ENCODE results near the gene ARX.

ARX gene

DNA sequence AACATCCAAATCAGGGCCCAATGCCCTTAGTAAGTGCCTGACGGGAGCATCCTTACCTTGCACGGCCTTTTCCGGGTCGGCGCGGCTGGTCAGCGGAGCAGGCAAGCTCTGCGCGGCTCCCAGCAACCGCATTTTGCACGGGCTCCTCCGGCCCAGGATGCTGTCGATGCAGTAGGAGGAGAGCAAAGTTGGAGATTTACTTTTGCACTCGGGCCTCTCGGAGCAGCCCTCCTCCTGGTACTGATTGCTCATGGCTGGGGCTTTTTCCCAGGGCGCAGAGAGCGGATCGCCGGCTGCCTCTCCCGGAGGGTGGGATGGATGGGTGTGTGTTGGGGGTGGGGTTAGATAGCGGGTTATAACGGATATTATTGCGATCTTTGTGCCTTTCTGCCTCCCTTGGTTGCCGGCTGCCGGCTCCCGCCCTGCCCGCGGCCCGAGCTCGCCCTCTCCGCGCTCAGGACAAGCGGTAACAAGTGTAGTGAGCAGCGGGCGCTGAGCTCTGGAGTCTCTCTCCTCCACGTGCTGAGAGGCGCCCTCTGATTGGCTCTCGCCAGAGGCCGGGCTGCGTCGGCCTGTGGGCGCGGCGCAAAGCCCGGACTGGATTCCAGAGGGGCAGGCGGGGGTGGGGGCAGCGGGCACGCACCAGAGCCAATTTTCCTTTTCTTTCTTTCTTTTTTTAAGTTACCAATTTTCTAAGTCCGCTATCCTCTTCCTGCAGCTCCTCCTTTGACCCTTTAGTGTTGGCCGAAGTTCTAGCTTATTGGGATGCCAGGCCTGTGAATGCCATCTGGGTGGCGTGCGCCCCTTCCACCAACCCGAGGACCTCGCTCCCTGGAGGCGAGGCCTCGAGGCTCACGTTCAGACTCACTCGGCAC, at the start of gene ARX:
ARX (minus strand) TSS at position 480 of the 875 bp plus-strand sequence; CDS start at position 252, 228 bp downstream.
- no peak for DNase-seq (ENCODE audit: low read depth)

DNA sequence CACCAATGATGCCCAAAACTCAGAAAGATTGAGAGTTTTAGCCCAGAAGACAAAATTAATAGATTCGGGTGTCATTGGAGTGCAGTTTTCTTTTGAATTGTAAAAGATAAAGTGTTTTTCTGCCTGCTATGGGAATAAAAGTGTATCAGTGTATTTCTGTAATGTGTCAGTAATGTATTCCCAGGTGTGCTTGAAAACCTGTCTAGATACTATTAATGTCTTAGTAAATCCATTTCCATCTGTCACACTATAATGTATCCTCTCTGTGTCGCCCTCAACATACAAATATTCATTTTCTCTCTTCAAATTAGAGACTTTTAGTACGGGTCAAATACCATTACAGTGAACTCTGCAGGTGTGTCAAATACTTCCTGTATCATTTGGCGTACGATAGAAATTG, 43.5 kb upstream of the ARX start:
- no peak for DNase-seq (ENCODE audit: low read depth)

DNA sequence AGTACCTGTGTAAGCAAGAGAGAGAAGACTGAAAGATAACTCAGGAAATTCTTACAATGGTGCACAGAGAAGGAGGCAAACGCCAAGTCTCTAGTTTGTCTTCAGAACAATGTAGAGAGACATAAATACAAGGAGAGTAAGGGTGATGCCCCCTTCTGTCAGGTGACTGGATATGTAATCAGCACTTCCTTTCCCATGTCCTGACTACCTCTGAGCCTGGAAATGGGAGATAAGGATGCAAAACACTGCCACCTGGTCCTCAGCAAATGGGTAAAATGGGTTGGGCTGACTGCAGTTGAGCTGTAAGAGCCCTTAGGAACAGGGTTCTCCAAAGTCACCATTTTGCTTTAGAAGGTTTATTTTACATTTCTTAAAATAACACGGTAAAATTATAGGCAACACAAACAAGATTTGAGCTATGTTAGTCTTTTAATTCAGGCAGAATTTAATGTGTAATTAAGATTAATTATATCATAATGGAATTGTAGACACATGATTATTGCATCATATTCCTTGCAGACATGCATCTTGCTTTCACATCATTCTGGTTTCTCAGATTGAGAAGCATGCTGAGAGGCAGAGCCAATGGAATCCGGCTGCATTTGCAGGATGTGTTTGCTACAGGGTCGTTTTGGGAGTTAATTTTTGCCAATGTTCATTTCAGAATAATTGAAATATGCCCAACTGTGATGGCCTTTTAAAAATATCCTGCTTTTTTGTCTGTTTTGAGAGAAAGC, 37.2 kb upstream of the ARX start:
- no peak for DNase-seq (ENCODE audit: low read depth)

DNA sequence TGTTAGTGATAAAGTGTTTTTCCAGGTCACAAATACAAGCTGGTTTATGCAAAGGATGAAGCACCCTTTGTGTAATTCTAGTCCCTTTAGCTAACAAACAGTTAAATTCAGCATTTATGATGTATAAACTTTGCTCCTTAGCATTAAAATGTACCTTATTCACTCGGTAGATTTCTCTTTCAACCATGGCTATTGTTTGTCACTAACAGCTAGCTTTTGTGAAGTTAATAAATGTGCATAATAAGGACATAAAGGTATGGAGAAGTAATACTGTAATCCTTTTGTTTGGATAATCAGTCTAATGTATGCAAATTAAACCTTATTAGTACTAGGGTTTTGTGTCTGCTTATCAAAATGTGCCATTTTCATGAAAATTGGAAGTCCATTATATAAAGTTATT, 34.2 kb upstream of the ARX start:
- DNase-seq (ENCODE audit: low read depth), result no peak

DNA sequence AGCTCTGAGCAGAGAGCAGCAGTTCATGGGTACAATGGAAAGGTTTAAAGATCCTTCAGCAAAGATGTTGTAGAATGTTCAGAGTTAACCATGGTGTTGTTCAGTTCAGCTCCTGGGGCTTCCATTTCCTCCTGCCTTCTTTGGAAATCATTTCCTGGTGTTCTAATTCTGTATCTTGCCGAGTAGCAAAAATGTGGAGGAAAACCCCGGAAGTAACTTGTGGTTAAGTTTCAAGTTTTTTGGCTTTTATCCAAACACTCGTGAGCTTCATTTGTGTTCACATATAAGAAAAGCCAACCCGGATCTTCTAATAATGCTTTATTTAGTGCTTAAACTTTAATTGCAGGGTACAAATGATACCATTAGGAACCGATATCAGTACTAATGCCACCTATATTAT, 33.6 kb upstream of the ARX start:
- DNase-seq (ENCODE audit: low read depth), result no peak

DNA sequence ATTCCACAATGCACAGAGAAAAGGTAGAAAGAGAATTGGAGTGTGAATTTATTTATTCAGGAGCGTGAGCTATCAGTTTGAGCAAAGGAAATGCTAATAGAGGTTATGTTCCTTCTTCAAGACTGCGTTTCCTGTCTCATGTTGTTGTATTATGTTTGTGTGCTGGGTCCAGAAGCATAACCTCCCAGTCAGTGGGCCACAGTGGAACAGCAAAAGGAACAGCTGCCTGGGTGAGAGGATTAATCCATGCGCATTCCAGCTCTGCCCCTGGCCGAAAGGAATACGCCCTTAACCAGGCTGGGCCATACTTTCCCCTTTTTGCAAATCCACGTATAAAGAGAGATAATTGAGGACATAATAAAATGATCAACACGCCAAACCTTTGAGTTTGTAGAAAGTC, 32.4 kb upstream of the ARX start:
- no peak for DNase-seq (ENCODE audit: low read depth)

DNA sequence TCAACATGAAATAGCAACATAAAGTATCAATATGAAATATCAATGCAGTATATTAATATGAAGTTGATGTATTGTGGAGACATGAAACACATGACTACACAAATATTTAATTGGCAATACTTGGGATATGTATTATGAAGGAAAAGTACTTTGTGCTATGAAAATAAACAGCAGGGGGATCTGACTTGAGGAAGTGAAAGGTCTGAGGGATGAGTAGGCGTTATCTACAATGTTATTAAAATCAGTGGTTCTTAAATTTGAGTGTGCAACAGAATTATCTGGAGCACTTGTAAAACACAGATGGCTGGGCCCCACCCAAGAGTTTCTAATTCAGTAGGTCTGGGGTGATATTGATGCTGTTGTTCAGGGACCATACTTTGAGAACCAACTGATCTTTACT, 27.4 kb upstream of the ARX start:
- no peak for DNase-seq (ENCODE audit: low read depth)

DNA sequence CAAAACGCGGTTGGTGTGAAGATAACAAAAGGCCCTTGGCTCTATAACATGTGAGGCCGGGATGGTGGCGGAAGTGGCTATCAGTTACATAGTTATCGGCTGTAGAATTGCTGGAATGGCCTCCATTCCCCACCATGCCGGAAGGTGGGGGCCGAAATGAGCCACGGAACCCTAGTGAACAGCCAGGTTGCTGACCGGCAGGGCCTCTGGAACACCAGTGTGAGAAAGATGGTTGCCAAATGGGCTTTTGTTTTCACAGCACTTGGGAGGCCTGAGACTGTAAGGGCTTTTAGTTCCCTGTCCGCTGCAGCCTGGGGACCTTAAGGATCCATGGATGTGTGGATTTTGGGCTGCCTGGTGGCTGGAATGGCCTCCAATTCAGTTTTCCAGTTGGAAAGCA, 23.3 kb upstream of the ARX start:
- no peak for DNase-seq (ENCODE audit: low read depth)

DNA sequence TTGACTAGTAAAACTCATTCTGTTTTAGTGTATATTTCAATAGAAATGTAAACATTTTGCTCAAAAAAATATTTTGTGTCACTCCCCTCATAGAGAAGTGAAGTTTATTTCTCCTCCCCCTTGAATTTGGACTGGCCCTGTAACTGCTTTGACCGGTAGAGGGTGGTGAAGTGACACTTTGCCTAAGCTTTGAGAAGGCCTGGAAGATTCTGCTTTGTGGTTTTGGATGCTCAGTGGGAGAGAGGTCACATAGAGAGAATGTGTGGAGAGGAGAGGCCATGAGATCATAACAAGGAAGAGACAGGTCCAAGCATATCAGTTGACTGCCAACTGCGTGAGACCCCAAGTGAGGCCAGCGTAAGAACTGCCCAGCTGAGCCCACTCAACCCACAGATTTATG, 19.1 kb upstream of the ARX start:
- DNase-seq (ENCODE audit: low read depth), result no peak

DNA sequence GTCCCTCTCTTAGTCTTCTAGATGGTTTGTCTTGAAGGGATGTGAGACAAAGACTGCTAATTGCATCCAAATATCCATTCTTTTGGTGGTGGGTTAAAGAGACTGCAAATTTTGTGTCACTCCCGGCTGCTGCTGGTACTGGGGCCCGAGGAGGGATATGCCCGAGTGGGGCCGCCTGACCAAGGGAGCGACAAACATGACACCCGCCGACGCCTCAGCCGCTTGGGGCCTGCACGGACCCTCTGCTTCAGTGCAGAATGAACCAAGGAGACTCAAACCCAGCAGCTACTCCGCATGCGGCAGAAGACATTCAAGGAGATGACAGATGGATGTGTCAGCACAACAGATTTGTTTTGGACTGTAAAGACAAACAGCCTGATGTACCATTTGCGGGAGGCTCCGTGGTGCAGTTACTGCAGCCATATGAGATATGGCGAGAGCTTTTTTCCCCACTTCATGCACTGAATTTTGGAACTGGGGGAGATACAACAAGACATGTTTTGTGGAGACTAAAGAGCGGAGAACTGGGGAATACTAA, 13.6 kb upstream of the ARX start:
- no peak for DNase-seq (ENCODE audit: low read depth)

DNA sequence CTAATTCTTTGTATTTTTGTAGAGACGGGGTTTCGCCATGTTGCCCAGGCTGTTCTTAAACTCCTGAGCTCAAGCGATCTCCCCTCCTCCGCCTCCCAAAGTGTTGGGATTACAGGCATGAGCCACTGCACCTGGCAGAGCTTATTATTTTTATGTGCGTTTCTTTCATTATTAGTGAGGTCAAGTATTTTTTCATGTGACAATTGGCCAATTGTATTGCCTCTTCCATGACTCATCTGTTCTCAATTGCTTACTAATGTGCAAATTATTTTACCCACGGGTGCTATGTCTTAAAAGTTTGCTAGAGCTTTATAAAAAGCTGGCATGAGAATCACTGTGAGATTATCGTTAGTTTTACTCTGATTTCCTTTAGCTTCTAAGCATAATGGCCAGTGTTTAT, 13.0 kb upstream of the ARX start:
- no peak for DNase-seq (ENCODE audit: low read depth)

DNA sequence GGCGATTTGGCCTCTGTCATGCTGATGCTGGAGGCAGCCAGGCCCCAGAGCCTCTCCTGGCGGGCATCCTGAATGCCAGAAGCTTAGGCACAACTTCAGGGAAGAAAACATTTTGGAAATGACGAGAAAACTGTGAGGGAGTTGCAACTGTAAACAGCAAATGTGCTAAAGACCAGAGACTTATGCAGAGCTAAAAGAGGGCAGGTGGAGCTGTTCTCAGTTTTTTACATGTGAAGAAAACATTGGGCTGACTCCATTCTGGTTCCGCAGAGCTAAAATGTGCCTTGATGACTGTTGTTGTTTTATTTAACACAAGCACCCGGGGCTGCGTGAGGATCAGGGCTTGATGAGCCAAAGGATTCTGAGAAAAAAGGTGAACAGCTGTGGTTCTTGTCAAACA, 10.8 kb upstream of the ARX start:
- DNase-seq (ENCODE audit: low read depth), result no peak

DNA sequence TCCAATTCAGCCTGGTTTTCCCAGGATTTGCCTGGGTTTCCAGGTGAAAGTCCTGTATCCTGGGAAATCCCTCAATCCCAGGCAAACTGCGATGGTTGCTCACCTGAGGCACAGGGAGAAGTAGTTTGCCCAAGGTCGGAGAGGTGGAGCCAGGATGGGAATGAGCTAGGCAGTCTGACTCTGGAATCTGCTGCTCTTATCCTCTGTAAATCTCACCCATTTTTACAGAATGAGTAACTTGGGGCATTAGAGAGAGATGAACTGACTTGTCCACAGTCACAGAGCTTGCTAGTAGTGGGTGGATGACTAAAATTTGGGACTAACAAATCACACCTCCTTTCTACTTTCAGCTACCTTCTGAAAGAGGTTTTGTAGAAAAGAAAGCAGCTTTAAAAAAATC, 9.8 kb upstream of the ARX start:
- no peak for DNase-seq (ENCODE audit: low read depth)

DNA sequence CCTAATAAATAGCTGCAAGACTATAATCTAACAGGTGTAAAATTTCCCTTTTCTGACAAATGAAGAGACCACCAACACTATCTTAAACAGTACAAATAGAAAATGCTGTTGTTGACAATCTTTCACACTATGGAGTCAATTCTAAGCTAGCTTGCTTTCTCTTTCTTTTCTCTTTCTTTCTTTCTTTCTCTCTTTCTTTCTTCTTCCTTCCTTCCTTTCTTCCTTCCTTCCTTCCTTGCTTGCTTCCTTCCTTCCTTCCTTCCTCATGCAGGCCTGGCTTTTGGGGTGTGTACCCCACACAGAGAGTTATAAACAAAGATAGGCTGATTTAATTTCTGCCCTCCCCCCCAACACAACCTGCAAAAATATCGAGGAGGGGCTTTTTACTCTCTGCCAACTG, 8.1 kb upstream of the ARX start:
- no peak for DNase-seq (ENCODE audit: low read depth)

DNA sequence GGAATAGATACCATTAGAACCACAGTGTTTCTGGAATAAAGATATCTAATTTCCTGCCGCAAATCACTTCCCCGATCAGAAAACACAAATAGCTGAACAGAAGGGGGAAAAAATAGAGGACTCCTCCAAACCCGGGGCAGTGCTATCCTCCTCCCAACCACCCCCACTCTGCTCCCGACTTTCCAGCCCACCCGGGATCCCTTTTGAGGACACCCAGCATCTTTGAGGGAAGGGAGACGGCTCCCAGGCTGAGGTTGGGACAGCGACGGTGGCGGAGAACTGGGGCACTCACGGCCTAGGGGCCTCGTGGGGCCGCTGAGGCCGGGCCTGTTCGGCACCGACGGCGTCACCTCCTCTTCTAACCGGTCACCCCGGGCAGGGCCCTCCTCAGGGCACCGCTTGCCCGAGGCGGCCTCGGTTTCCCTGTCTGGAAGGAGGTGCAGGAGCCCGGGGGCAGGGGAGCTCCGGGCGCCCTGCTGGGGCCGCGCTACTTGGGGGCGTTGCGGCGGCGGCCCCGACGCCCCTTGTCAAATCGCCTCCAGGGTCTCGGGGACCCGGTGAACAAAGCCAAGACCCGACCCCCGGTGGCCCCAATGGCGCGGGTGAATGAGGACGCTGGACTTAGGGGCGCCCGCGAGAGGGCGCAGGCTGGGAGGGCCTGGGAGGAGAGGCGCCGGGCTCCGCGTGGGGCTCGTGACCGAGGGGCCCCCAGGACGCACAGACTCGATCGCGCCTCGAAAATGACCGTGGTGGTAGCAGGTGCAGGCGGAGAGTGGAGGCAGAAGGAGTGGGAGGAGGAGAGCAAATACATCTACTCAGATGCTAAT, 6.9 kb upstream of the ARX start:
- no peak for DNase-seq (ENCODE audit: low read depth)

DNA sequence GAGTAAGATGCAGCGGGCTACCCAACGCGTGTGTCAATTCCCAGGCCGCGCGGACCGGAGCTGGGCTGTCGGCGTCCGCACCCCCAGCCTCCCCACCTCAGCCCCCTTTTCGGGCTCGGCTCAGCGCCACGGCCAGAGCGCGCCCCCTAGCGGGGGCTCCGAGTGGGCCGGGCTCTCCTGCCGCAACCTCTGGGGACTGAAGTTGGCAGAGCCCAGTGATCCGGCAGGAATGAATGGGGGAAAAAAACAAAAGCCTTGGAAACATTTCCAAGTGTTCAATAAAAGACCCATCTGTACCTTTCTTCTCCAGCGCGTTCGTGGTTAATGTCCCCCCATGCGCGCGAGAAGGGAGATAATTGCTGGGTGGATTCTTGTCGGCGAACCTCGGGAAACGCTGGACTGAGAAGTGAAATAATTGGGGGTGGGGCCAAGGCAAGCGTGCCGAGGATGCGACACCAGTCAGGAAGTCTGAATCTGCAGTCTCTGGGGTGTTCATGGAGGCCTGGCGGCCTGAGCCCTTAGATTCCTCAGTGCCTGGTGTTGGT, 5.2 kb upstream of the ARX start:
- DNase-seq (ENCODE audit: low read depth), result no peak

DNA sequence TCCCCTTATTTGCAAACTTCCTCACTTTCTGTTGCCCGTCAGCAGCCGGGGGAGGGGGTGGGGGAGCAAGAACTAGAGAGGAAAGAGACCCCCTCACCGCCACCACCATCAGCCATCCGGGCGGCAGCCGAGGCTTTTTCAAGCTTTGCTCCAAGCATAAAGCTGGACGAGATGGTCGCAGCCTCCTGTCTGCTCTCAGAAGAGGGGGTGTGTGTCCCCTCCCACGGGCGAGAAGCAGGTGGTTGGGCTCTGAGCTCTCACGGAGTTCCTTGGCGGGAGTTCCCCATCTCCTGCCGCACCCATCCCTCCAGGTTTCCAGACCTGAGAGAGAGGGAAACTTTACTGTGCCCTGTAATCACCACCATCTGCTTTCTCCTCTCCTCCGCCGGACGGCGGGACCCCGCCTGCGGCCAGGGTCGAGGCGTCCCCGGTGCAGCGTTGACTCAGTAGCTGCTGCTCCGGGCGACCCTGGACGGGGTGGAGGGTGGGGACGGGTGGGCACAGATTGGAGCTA, 4.7 kb upstream of the ARX start:
- no peak for DNase-seq (ENCODE audit: low read depth)

DNA sequence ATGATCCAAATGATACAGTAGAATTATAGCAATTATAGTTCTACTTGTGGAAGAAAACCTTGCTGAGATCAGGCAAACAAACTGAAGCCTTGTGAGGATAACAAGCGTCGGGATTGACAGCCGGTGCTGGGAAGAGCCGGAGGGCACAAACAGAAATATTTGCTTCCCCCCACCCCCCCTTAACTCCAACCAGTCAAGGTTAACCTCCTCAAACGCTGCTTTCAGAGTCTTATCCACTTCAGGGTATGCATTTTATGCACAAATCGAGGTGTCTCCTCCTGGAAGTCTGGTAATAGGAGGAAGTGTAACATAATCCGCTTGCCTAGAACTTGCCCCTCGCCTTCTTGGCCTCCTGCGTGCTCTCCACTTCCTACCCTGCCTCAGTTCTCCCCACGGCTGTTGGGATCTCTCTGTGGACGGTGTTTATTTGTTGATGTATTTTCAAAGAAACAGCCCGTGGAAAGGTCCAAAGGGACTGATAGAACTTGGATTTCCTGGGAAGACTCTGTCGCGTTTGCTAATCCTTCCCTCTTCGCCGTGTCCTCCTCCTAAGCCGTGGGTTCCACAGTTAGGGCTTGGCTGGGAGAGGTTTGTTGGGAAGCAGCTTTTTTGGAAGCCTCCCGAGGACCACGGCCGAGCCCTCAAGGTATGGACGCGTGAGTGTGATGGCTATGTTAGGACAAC, 4.1 kb upstream of the ARX start:
- no peak for DNase-seq (ENCODE audit: low read depth)

DNA sequence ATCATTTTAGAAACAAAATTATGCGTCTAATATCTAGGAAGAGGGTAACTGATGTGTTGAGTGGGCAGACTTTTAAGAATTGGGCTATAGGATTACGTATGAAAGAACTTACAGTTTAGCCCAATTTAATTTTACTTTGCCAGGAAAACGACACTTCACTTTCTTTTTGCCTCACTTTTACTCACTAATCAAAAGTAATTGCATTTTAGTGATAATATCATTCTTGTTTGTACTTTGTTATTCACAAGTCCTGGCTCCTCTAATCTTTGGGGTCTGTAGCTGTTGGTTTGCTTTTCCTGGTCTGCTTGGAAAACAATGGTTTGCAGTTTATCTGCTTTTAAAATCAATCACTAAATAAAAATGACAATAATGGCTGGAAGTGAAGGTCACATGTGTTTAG, 2.9 kb upstream of the ARX start:
- no peak for DNase-seq (ENCODE audit: low read depth)

DNA sequence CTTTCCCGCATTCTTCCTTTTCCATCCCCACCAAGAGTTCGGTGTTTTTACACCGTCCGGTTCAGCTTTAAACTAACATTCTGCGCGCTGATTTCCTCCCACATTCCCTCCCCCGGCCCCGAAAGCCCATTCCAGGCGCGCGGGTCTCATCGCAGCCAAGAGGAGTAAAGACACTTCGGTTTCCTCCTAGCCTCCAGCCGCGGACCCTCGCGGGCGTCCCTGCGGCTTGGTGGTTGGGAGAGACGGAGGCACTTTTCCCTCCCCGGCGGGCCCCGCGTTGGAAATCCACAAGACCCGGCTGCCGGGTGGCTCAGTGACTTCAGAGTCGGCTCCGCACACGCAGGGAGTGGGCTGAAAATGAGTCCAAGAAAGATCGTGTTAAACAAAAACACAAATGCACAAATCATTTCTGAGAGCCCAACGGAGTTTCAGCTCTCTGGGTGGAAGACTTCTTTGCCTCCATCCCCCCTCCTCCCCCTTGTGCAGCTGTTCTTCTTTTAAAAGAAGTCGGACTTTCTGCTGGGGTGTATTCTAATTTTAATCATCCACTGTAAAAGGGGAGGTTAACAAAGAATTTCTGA, 2.0 kb upstream of the ARX start:
- DNase-seq (ENCODE audit: low read depth), result no peak
